Activated naive CD4-positive, alpha-beta T cell treated with anti-CD3 and anti-CD28 coated beads, Interleukin-2, amount 50 U/mL, for 72 hours (primary cell): ENCODE measurements around the gene ZIC5. TPM values are rescaled to one million over a fixed set of nuclear protein-coding genes. Genes with fewer than 3 reads are reported as not detected.

Experiments
- ATAC-seq, 2 donors: fragments of 150-1000 bp; cut with Tn5 transposase; 2 replicates each; pipeline ENCODE4 v1.10.0; 2021; ENCODE audit warnings: mild to moderate bottlenecking in 2 of 2, moderate library complexity in 2 of 2
- DNase-seq, 2 donors: peaks; one replicate each; pipeline ENCODE4 v3.0.0; 2021 to 2022; ENCODE audit warnings: low spot score in 2 of 2
- H3K27ac Mint-ChIP-seq, 2 donors: one replicate each; pipeline ENCODE4 v1.8.0; 2022; ENCODE audit warnings: mild to moderate bottlenecking in 2 of 2, mixed read lengths in 2 of 2
- H3K36me3 Mint-ChIP-seq, 2 donors: one replicate each; pipeline ENCODE4 v1.8.0; 2022; ENCODE audit warnings: mixed read lengths in 2 of 2
- H3K9me3 Mint-ChIP-seq, 2 donors: one replicate each; pipeline ENCODE4 v1.8.0; 2022; ENCODE audit warnings: mixed read lengths in 2 of 2
- total RNA-seq, 2 donors: library from RNA; stranded (reverse); gene quantifications; one replicate each; pipeline ENCODE4 v1.2.3, GENCODE V29; 2022

The ZIC5 gene
- not detected for total RNA-seq

DNA sequence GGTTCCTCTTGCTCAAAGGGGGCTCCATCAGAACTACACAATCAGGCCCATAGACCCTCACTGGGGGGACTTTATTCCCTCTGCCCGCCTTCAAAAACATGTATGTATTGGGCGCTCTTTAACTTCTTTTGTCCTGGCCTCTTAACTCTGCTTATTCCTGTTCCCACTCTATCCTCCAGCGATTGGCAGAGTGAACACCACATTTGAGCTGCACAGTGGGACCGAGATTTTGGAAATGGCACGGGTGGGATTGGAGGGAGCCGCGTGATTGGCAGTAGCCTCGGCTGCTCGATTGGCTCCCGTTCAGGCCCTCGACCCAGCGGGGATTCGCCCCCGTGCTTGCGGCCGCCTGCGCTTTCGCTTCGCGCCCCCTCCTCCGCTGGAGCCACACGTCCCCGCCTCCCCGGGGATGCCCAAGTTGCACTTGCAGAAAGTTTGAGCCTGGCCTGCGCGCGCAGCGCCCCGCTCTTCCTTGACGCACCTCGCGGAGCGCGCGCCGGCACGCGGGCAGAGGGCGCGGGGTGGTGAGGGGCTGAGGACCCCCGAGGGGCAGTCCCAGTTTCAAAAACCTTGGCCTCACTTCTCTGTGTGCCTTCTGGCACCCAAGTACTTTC, at the start of gene ZIC5:
Gene ZIC5, minus strand, starts transcription at position 192 of the 614 bp plus-strand sequence. Its CDS starts 164 bp downstream, at position 28.
- no peak within 1 kb of the TSS for H3K27ac Mint-ChIP-seq
- DNase-seq, result peak in 1 of 2 donors; percentile 11
- ATAC-seq, result no peak
- H3K36me3 Mint-ChIP-seq, result peaks cover 20 to 53% of the 10 kb centered on the region in 2 donors
- H3K9me3 Mint-ChIP-seq, result peaks cover 0 to 16% of the 10 kb centered on the region in 2 donors

GRCh38 chr13:100019780-100020356, 48.3 kb upstream of the ZIC5 start:
- ATAC-seq (no peak), DNase-seq (no peak)
- H3K27ac Mint-ChIP-seq, result no peak overlapping the region
- no peaks in the 10 kb centered on the region for H3K36me3 Mint-ChIP-seq
- H3K9me3 Mint-ChIP-seq, result no peaks in the 10 kb centered on the region

GRCh38 chr13:100014621-100015020, 43.1 kb upstream of the ZIC5 start:
- Mint-ChIP-seq H3K27ac (no peak overlapping the region), H3K36me3 (peaks cover 0 to 4% of the 10 kb centered on the region in 2 donors), H3K9me3 (no peaks in the 10 kb centered on the region)
- ATAC-seq (no peak), DNase-seq (no peak)

DNA sequence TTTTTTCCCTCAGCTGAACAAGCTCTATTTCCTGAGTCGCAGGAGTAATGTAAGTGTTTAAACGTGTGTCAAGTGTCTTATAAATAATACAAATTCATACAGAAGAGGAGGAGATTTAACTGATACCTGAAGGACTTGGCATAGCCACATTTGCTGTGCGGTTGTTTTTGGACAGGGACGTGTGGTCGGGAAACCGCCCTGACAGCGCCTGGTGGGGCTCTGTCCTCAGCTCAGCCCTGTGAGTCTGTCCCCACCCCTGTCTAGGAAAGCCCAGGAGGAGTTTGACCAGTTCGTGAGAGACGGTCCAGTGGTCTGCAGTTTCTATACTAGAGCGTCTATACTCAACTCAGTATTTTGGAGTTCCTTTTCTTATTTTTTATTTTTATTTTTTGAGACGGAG, 26.7 kb upstream of the ZIC5 start:
- Mint-ChIP-seq H3K9me3 (peaks cover 8 to 11% of the 10 kb centered on the region in 2 donors), H3K27ac (no peak overlapping the region), H3K36me3 (peaks cover 12 to 26% of the 10 kb centered on the region in 2 donors)
- no peak for DNase-seq
- no peak for ATAC-seq

GRCh38 chr13:99997702-99998214, 26.2 kb upstream of the ZIC5 start:
- no peak overlapping the region for H3K27ac Mint-ChIP-seq
- no peak for ATAC-seq
- H3K36me3 Mint-ChIP-seq, result peaks cover 9 to 28% of the 10 kb centered on the region in 2 donors
- peaks cover 5 to 15% of the 10 kb centered on the region in 2 donors for H3K9me3 Mint-ChIP-seq
- no peak for DNase-seq

- Mint-ChIP-seq H3K27ac (no peak overlapping the region), H3K9me3 (peaks cover 5 to 15% of the 10 kb centered on the region in 2 donors), H3K36me3 (peaks cover 9 to 28% of the 10 kb centered on the region in 2 donors)
- ATAC-seq, result no peak
- DNase-seq, result no peak
Measured at GRCh38 chr13:99996381-99996973, 24.9 kb upstream of the ZIC5 start.

GRCh38 chr13:99995589-99996380, 24.2 kb upstream of the ZIC5 start:
- DNase-seq (no peak), ATAC-seq (no peak)
- Mint-ChIP-seq H3K36me3 (peaks cover 9 to 28% of the 10 kb centered on the region in 2 donors), H3K9me3 (peaks cover 5 to 15% of the 10 kb centered on the region in 2 donors), H3K27ac (no peak overlapping the region)

- no peak overlapping the region for H3K27ac Mint-ChIP-seq
- no peak for ATAC-seq
- peaks cover 12 to 28% of the 10 kb centered on the region in 2 donors for H3K36me3 Mint-ChIP-seq
- no peak for DNase-seq
- H3K9me3 Mint-ChIP-seq, result peaks cover 5 to 15% of the 10 kb centered on the region in 2 donors
Measured at GRCh38 chr13:99995104-99995588, 23.6 kb upstream of the ZIC5 start.

GRCh38 chr13:99994638-99995020, 23.1 kb upstream of the ZIC5 start:
- DNase-seq (no peak), ATAC-seq (no peak)
- H3K9me3 Mint-ChIP-seq, result peaks cover 5 to 15% of the 10 kb centered on the region in 2 donors
- no peak overlapping the region for H3K27ac Mint-ChIP-seq
- H3K36me3 Mint-ChIP-seq, result peaks cover 16 to 28% of the 10 kb centered on the region in 2 donors

GRCh38 chr13:99993660-99994637, 22.4 kb upstream of the ZIC5 start:
- peaks cover 16 to 28% of the 10 kb centered on the region in 2 donors for H3K36me3 Mint-ChIP-seq
- ATAC-seq, result no peak

DNA sequence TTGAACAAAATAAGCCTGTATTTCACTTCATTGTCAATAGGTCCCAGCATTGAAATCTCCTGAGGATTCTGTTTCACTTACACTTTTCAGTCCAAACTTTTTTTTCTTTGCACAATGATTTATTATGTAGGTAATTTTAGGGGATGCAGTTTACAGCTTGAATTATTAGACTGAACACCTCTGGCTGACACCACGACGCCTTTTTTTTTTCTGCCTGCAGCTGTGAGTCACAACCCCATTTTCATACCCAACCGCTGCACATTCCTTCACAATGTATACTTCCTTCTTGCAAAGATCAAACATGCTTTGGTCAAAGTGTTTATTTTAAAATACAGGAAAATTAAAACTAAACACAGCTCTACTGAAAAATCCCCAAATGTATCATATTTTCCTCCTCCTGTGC, 21.4 kb upstream of the ZIC5 start:
- ATAC-seq, result no peak
- DNase-seq, result no peak
- peaks cover 5 to 15% of the 10 kb centered on the region in 2 donors for H3K9me3 Mint-ChIP-seq
- H3K27ac Mint-ChIP-seq, result no peak overlapping the region
- peaks cover 16 to 28% of the 10 kb centered on the region in 2 donors for H3K36me3 Mint-ChIP-seq

More at GRCh38 chr13:99993660-99994637, 22.4 kb upstream of the ZIC5 start:
- Mint-ChIP-seq H3K9me3 (peaks cover 5 to 15% of the 10 kb centered on the region in 2 donors), H3K27ac (no peak overlapping the region)
- DNase-seq, result no peak

DNA sequence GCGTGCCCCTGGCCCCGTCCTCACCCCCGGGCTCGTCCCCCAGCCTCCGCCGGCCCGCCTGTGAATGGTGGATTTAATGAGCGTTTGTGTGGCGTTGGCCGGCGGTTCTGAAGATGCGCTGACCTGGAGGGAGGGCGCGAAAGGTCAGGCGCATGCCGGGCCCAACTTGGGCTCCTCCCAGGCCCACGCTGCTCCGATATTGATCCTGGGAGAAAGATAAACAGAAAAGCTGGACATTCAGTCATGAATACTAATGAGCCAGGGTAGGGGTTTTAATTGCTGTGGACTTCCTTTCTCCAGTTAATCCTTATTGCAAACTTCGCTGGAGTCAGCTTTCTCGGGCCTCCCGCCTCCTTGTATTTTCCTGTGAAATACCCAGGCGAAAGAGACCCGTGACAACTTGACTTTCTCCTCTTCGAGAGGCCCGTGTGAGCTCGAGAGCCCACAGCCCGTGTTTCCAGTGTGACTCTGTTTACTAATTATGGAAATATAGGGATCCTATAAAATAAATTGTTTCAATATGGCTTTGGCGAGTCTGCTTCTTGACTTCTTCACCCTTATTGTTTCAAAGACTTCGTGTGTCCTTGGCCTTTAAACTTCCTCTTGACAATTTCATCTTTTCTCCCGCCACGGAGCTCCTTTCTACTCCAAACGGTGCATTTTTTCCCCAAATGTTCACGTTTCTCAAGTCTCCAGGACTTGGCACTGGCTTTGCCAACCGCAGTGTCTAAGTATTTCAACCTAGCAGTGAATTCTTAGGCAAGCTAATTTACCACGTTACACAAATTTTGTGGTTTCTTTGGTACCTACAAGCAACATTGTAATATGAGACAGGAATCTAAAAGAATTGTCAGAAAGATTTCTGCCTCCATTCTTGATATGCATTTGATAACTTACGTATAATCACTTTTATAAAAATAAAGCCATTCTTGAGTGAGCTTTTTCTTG, 20.5 kb upstream of the ZIC5 start:
- DNase-seq (no peak), ATAC-seq (no peak)
- Mint-ChIP-seq H3K9me3 (peaks cover 5 to 15% of the 10 kb centered on the region in 2 donors), H3K36me3 (peaks cover 16 to 28% of the 10 kb centered on the region in 2 donors), H3K27ac (no peak overlapping the region)

DNA sequence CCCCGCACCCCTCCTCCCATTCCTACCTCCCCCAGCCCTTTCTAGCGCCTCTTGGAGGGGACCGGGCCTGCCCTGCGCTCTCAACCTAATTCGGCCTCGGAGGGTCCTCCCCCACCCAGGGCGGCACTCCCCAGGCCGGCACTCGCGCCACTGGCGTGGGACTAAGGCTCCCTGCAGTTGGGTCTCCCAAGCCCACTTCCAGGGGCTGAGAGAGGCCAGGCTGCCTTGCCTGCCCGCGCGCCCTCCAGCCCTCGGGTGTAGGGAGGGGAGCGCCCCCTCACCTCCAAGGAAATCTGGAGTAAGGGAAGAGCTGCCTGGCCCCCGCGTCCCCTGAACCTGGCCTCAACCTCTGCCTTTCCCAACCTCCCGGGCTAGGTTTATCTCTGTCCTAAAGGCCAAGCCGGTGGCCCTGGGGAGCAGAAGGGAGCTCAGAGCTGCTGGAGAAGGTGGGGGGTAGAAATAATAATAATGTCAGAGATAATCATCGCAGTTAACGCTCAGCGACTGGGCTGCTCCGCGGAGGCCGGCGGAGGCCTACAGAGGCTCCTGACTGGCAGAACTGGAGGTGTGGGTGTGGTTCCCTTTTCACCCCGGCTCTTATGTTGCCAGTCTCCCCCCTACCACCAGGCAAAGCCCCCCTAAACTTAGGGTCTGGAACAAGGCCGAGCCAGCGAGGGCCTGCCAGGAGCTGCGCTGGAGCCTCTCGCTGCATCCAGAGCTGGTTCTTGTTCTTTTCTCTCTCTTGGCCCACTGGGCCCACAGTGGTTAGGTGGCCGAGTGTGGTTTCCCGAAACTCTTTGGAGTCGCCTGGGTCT, 19.7 kb upstream of the ZIC5 start:
- Mint-ChIP-seq H3K9me3 (peaks cover 5 to 14% of the 10 kb centered on the region in 2 donors), H3K27ac (no peak overlapping the region), H3K36me3 (peaks cover 17 to 23% of the 10 kb centered on the region in 2 donors)
- DNase-seq (no peak), ATAC-seq (no peak)
